NCI-H2196 treated with DMSO at 0.1 percent for 48 hours (cell line): ENCODE data around the gene NFILZ.

ENCODE experiments used
- DNase-seq: peaks from one replicate; lab custom pipeline; 2025; ENCODE audit not compliant: unreplicated experiment; lab: John Stamatoyannopoulos, UW

The NFILZ gene

GRCh38 chr19:8641221-8641907 lies 10.9 kb downstream of the NFILZ start:
- no peak for DNase-seq

GRCh38 chr19:8641908-8642547 lies 11.6 kb downstream of the NFILZ start:
- no peak for DNase-seq

GRCh38 chr19:8642561-8642960 lies 12.1 kb downstream of the NFILZ start:
- DNase-seq: no peak

- DNase-seq: no peak
Measured at GRCh38 chr19:8643860-8644653, 13.6 kb downstream of the NFILZ start.

- DNase-seq: no peak
Measured at GRCh38 chr19:8648240-8648639, 17.8 kb downstream of the NFILZ start.

DNA sequence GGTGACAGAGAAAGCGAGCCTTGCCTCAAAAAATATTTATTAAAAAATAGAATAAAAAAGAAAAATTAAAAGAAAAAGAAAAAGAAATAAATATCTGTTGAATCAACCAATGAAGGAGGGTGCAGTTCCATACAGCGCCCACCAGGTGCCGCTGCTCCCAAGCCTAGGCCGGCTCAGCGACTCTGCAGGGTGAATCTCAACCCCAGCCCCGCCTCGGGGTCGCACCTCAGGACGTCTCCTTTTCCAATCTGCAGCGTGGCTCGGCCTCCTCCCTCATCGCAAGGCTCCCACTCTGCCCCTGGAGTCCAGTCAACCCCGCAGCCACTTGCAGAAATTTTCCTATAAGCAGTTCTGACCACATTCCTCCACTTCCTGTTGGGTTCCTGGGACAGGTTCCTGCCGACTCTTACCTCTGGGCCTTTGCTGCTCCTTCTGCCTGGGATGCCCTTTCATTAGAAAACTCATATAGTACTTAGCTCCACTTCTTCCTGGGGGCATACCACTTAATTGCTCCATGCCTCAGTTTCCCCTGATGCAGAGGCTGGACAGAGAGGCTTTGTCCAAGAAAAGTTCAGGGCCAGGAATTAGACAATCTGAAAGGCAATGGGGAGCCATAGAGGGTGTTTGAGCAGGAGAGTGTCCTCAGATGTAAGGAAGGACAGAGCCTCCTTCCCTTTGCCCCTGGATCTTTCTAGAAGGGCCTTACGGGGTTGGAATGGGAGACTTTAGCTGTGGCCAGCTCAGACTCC lies 24.3 kb downstream of the NFILZ start:
- DNase-seq: peak; percentile 9

DNA sequence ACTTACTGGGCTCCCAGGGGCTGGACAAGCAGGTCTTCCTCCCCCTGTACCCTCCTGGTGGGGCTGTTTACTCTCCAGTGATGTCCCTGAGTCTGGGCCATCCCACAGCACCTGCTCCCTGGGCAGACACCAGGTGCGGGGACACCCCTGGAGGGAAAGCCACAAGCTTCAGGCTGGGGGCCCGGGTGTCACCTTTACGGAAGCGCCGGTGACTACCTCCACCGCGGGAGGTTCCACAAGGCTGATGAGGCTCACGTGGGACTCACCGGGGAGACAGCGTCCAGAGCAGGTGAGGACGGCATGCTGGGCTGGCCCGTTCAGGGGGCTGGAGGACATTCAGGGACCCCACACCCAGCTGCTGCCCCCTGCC lies 24.9 kb downstream of the NFILZ start:
- no peak for DNase-seq

DNA sequence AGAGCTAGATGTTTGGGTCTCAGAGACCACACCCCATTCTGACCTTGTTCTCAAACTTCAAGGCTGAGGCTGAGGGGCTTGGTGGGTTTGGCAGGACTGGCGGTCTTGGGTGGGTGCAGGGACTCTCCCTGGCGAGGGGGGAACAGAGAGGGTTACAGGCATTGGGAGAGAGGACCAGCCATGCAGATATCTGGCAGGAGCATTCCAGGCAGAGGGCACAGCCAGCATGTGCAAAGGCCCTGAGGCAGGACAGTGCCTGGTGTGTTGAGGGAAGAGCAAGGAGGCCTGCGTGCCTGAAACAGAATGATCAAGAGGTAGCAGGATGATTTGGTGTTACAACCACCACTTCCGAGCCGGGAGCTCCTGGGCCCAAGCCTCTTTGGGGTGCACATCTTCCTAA lies 27.4 kb downstream of the NFILZ start:
- no peak for DNase-seq

- DNase-seq: no peak
Measured at GRCh38 chr19:8659905-8660304, 29.5 kb downstream of the NFILZ start.

DNA sequence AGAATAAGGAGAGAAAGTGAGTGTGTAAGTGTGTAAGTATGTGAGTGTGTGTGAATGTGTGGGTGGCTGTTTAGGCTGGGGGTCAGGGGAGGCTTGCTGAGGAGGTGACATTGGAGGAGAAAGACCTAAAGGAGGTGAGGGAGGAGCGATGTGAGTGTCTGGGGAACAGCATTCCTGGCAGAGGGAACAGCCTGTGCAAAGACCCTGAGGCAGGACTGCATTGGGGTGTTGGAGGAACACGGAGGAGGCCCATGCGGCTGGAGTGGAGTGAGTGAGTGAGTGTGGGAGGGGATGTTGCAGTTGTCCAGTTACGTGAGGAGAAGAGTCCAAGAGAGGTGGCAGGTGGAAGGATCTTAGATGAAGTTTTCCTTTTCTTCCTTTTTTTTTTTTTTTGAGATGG lies 31.8 kb downstream of the NFILZ start:
- DNase-seq: no peak

- no peak for DNase-seq
Measured at GRCh38 chr19:8663920-8664670, 33.7 kb downstream of the NFILZ start.

DNA sequence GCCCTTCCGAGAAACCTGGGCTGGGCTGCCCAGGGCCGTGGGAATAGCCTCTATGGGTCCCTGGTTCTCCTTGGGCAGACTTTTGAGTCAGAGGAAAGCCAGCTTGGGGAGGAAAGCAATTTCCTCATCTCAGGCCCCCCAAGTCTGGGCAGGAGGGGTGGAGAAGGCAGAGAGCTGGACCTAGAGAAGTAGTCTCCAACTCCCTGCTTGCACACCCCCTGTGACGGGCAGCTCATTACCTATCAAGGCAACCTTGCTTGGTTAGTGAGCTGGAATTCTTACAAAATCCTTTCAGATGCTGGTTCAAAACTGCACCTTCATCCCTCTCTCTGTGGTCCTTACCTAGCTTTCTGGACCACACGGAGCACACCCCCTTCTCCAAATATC lies 34.2 kb downstream of the NFILZ start:
- no peak for DNase-seq

DNA sequence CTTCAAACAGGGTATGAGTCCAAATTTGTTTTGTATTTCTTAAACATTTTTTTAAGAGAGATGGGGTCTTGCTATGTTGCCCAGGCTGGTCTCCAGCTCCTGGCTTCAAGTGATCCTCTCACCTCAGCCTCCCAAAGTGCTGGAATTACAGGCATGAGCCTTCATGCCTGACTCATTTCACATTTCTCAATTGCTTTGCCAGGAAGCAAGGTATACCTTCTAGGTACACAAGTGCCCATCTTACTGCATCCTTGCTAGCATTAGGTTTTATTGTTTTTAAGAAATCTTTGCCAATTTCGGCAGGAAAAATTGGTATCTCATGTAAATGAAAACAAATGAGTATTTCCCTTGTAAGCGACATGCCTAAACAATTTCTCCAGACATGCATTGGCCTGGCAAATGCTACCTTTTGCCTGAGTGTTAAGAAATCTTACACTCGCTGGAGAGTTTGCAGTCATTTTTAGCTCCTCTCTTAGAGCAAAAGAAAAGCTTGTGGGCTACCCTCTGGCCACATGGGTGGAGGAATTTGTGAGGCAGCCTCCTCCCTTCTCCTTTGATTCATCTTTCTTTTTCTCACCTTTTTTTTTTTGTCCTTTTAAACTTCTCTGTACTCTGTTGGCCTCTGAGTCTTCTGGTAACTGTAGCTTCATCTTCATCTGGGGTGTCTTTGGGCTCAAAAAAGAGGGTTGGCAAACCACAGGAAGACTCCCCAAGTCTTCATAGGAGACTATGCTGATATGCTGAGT lies 35.2 kb downstream of the NFILZ start:
- DNase-seq: no peak

DNA sequence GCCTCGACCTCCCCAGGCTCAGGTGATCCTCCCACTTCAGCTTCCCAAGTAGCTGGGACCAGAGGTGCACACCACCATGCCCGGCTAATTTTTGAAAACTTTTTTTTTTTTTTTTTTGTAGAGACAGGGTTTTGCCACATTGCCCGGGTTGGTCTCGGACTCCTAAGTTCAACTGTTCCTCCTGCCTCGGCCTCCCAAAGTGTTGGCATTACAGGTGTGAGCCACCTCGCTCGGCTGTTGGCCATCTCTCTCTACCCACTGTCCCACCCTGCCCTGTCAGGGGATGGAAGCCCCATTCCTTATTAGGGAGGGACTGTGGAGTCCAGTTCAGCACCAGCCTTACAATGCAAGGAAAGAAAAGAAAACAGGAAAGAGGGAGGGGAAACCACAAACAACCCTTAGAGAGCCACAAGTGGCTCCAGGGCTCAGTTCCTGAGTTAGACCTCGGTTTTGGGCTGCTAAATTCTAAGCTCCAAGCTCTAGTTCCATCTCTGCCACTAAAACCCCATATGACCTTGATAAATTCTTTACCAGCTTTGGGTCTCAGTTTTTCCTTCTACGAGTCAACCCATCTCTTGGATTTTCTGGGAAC lies 36.5 kb downstream of the NFILZ start:
- DNase-seq: no peak

- DNase-seq: no peak
Measured at GRCh38 chr19:8673276-8673891, 43.0 kb downstream of the NFILZ start.

DNA sequence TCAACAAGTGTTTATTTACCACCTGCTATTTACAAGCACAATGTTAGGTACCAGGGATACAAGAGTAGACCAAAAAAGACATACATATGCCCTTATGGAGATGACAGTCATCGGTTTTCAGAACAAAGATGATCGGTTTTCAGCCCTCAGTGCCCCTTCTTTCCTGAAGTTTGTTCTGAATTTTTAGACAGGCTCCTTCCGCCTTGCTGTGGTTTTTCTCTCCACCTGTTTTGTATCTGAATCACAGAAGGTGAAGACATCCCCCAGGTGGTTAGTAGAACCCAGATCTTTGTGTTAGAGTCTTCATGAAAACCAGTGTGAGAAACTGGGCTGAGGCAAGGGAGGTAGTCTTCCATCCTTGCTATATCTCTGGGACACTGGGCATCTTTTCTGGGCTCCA lies 44.6 kb downstream of the NFILZ start:
- no peak for DNase-seq

DNA sequence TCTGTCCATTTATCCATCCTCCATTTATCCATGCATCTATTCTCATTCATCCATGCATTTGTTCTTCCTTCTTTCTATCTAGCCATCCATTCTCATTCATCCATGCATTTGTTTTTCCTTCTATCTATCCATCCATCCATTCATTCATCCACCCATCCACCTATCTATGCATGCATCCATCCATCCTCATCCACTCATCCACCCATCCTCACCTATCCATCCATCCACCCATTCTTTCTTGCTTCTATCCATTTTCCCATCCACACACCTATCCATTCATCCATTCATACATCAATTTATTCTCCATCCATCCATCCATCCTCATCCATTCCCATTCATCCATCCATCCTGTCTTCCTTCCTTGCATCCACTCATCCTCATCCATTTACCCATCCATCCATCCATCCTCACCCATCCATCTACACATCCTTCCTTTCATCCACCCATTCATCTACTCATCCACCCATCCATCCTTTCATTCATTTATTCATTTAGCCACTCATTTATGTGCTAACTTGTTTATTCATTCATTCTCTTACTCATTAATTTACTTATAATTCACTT lies 47.9 kb downstream of the NFILZ start:
- DNase-seq: no peak
